A549 (cell line): ENCODE data around the gene SH3PXD2A. TPM values are rescaled to one million over a fixed set of nuclear protein-coding genes. Genes with fewer than 3 reads are reported as not detected.

Experiments
- ATAC-seq, 2 experiments: fragments of 200-7000 bp in 1 of 2; fragments of >200 bp in 1 of 2; cut with Nextera tagmentation in 1 of 2; cut with Tn5 transposase in 1 of 2; 3 replicates each; pipeline versions ENCODE4 v1.8.0 to v1.9.1; 2018 to 2020; ENCODE audit warnings: mild to moderate bottlenecking in 1 of 2, moderate library complexity in 1 of 2
- CTCF ChIA-PET: fragments of 300-600 bp; sonication (Branson Sonifier 250); formaldehyde crosslinking; extraction: SDS; loops from one replicate; lab custom pipeline; 2021; ENCODE audit warnings: antibody characterized with exemption, inconsistent platforms; lab: Yijun Ruan, JAX
- POLR2A ChIA-PET: fragments of 350-600 bp; formaldehyde crosslinking; extraction: SDS; loops from one replicate; lab custom pipeline; 2021; ENCODE audit warnings: antibody characterized with exemption, inconsistent platforms; lab: Yijun Ruan, JAX
- DNase-seq, 2 experiments: peaks; one replicate each; pipeline versions ENCODE4 v3.0.0 to v3.0.0-alpha.2; 2011 to 2016; ENCODE audit warnings: low read depth in 1 of 2, low spot score in 1 of 2
- FAIRE-seq: peaks from 2 replicates; lab custom pipeline; 2011; peaks lifted over from hg19 to GRCh38; lab: Jason Lieb, UNC
- H3K27ac ChIP-seq, 2 experiments: fragments of >200 bp; sonication (Bioruptor Twin); formaldehyde crosslinking; 3 replicates each; pipeline ENCODE4 v1.5.1; 2016 to 2017
- H3K4me1 ChIP-seq: fragments of >200 bp; sonication (Bioruptor Twin); formaldehyde crosslinking; 3 replicates; pipeline ENCODE4 v1.6.1; 2016
- H3K4me2 ChIP-seq: fragments of >200 bp; sonication (Bioruptor Twin); formaldehyde crosslinking; 3 replicates; pipeline ENCODE4 v1.6.1; 2016
- H3K4me3 ChIP-seq: fragments of >200 bp; sonication (Bioruptor Twin); formaldehyde crosslinking; 3 replicates; pipeline ENCODE4 v1.5.1; 2016
- H3K9me3 ChIP-seq: fragments of >200 bp; sonication (Bioruptor Twin); formaldehyde crosslinking; 3 replicates; pipeline ENCODE4 v1.6.1; 2016
- ATOH8 ChIP-seq: fragments of 250-450 bp; sonication (Bioruptor Pico); IDR thresholded peaks from 2 replicates; pipeline ENCODE4 v1.5.0; 2020; ENCODE audit warnings: low read depth, mild to moderate bottlenecking, moderate library complexity
- BCL3 ChIP-seq: fragments of >200 bp; sonication (Bioruptor Twin); formaldehyde crosslinking; IDR thresholded peaks from 3 replicates; pipeline ENCODE4 v1.6.1; 2016
- BHLHE40 ChIP-seq: IDR thresholded peaks from 2 replicates; pipeline ENCODE4 v1.6.1; 2012; ENCODE audit warnings: low read depth, low read length, inconsistent platforms
- CBX2 ChIP-seq: fragments of 200-600 bp; sonication (generic); IDR thresholded peaks from 2 replicates; pipeline ENCODE4 v1.6.1; 2016; ENCODE audit warnings: low read depth, mild to moderate bottlenecking, borderline replicate concordance
- CEBPB ChIP-seq, 2 experiments: fragments of >200 bp in 1 of 2; sonication (Bioruptor Twin) in 1 of 2; formaldehyde crosslinking in 1 of 2; IDR thresholded peaks; 2 replicates each; pipeline ENCODE4 v1.6.1; 2012 to 2016
- ELK1 ChIP-seq: fragments of 150-350 bp; IDR thresholded peaks from 2 replicates; pipeline ENCODE4 v1.6.1; 2014; ENCODE audit warnings: low read depth, mild to moderate bottlenecking, low read length
- FOSB ChIP-seq: fragments of 250-450 bp; sonication (Bioruptor Pico); IDR thresholded peaks from 2 replicates; pipeline ENCODE4 v1.5.0; 2020; ENCODE audit warnings: mild to moderate bottlenecking, moderate library complexity
- FOXS1 ChIP-seq: fragments of 250-450 bp; sonication (Bioruptor Pico); IDR thresholded peaks from 2 replicates; pipeline ENCODE4 v1.5.0; 2020; ENCODE audit warnings: mild to moderate bottlenecking, moderate library complexity
- GATA3 ChIP-seq: IDR thresholded peaks from 2 replicates; pipeline ENCODE4 v1.6.1; 2012; ENCODE audit warnings: borderline replicate concordance
- HES2 ChIP-seq: fragments of >200 bp; sonication (Bioruptor Twin); formaldehyde crosslinking; IDR thresholded peaks from 2 replicates; pipeline ENCODE4 v1.6.1; 2016
- HEYL ChIP-seq: fragments of 250-450 bp; sonication (Bioruptor Pico); IDR thresholded peaks from 2 replicates; pipeline ENCODE4 v1.8.0; 2021; ENCODE audit warnings: mild to moderate bottlenecking, moderate library complexity
- HMGXB4 ChIP-seq: fragments of 250-450 bp; sonication (Bioruptor Pico); IDR thresholded peaks from 2 replicates; pipeline ENCODE4 v1.5.0; 2021; ENCODE audit warnings: mild to moderate bottlenecking, moderate library complexity, borderline replicate concordance
- HOXB13 ChIP-seq: fragments of 250-450 bp; sonication (Bioruptor Pico); IDR thresholded peaks from 2 replicates; pipeline ENCODE4 v1.5.0; 2020; ENCODE audit warnings: low read depth, mild to moderate bottlenecking, moderate library complexity
- MAFK ChIP-seq: fragments of 450-650 bp; IDR thresholded peaks from 2 replicates; pipeline ENCODE4 v1.6.1; 2014; ENCODE audit not compliant: partially characterized antibody
- MYC ChIP-seq: IDR thresholded peaks from 2 replicates; pipeline ENCODE4 v1.6.1; 2012; ENCODE audit warnings: mild to moderate bottlenecking, inconsistent platforms, low read length, improper control_type of control experiment, borderline replicate concordance
- NFE2L2 ChIP-seq: fragments of 150-350 bp; conservative IDR thresholded peaks from 2 replicates; pipeline ENCODE4 v1.6.1; 2014; ENCODE audit warnings: low read length
- PBX3 ChIP-seq: IDR thresholded peaks from 2 replicates; pipeline ENCODE4 v1.6.1; 2012
- PHF8 ChIP-seq: fragments of 200-600 bp; sonication (generic); IDR thresholded peaks from 2 replicates; pipeline ENCODE4 v1.6.1; 2016; ENCODE audit warnings: low read depth, mild to moderate bottlenecking, antibody characterized with exemption, moderate library complexity, borderline replicate concordance
- POLR2AphosphoS2 ChIP-seq: conservative IDR thresholded peaks from 2 replicates; pipeline ENCODE4 v1.6.1; 2012; ENCODE audit warnings: low read length, improper control_type of control experiment, inconsistent platforms
- RAD21 ChIP-seq, 2 experiments: fragments of >200 bp in 1 of 2; sonication (Bioruptor Twin) in 1 of 2; formaldehyde crosslinking in 1 of 2; IDR thresholded peaks in 1 of 2; conservative IDR thresholded peaks in 1 of 2; 2 replicates in 1 of 2; 3 replicates in 1 of 2; pipeline ENCODE4 v1.6.1; 2012 to 2018; ENCODE audit warnings: inconsistent platforms in 1 of 2
- RFX5 ChIP-seq: fragments of 450-650 bp; IDR thresholded peaks from 2 replicates; pipeline ENCODE4 v1.7.1; 2014; ENCODE audit warnings: antibody characterized with exemption, mild to moderate bottlenecking, moderate library complexity
- RNF2 ChIP-seq: fragments of 200-600 bp; sonication (generic); IDR thresholded peaks from 2 replicates; pipeline ENCODE4 v1.6.1; 2016; ENCODE audit warnings: low read depth, mild to moderate bottlenecking, antibody characterized with exemption, moderate library complexity, borderline replicate concordance
- SMC3 ChIP-seq: fragments of >200 bp; sonication (Bioruptor Twin); formaldehyde crosslinking; IDR thresholded peaks from 3 replicates; pipeline ENCODE4 v1.6.1; 2018; ENCODE audit warnings: inconsistent platforms
- USF2 ChIP-seq: fragments of 450-650 bp; IDR thresholded peaks from 2 replicates; pipeline ENCODE4 v1.6.1; 2014; ENCODE audit warnings: antibody characterized with exemption
- ZNF302 ChIP-seq: fragments of 250-450 bp; sonication (Bioruptor Pico); IDR thresholded peaks from 2 replicates; pipeline ENCODE4 v1.9.0; 2021; ENCODE audit warnings: inconsistent platforms, mild to moderate bottlenecking, moderate library complexity
- ZSCAN20 ChIP-seq: fragments of 250-450 bp; sonication (Bioruptor Pico); IDR thresholded peaks from 2 replicates; pipeline ENCODE4 v1.8.0; 2022; ENCODE audit warnings: mild to moderate bottlenecking, moderate library complexity
- WGBS: methylation state at CpG from one replicate; pipeline ENCODE4 v1.1.6; 2017; ENCODE audit errors: missing lambda C conversion rate; 5-methylcytosine and 5-hydroxymethylcytosine counted together
- polyA plus RNA-seq, 4 experiments: library from polyadenylated mRNA; depleted of rRNA in 3 of 4; stranded (reverse); fragments of >200 nt; fragmentation: RNase III in 1 of 4; extraction: RNeasy Plus Mini Kit Qiagen cat#74134 plus additional on column Dnase treatment in 1 of 4; gene quantifications; 2 replicates in 3 of 4; 3 replicates in 1 of 4; pipeline ENCODE4 v1.2.3, GENCODE V29; 2011 to 2017

The SH3PXD2A gene
- polyA plus RNA-seq, 2 of the 4 experiments (the other 2 are of a cell fraction): 2.4 to 3.9 TPM

- ChIA-PET CTCF (interaction anchor here (0.9 to 10.5 kb wide), 16 partner anchors 9 to 171 kb away, joined by 3 to 184 read pairs (median 4); no protein-coding TSS in a partner anchor), POLR2A (no interaction called here)
- DNase-seq (no peak), ATAC-seq (no peak), FAIRE-seq (no peak)
- Histone ChIP-seq H3K4me1 (peaks cover 33% of the 10 kb centered on the region), H3K4me3 (no peak overlapping the region), H3K27ac (no peak overlapping the region), H3K4me2 (no peak overlapping the region), H3K9me3 (no peaks in the 10 kb centered on the region)
- WGBS: 91% methylated on average over 5 of the region's 5 CpGs
- TF ChIP-seq HOXB13 (CRISPR knock-in tag) (no peak), BCL3 (no peak), FOSB (no peak), ZSCAN20 (CRISPR knock-in tag) (no peak), HES2 (no peak), RAD21 (conservative IDR thresholded peaks at IDR 0.05 in 1 of 2, IDR thresholded peaks at IDR 0.05 in 1 of 2) (no peak), POLR2AphosphoS2 (no peak), USF2 (no peak), MYC (no peak), BHLHE40 (no peak), MAFK (no peak), RNF2 (no peak), ZNF302 (CRISPR knock-in tag) (no peak), HEYL (no peak), NFE2L2 (no peak), RFX5 (no peak), PBX3 (no peak), SMC3 (no peak), ELK1 (no peak), PHF8 (no peak)
Measured at GRCh38 chr10:103856797-103857170, 1.4 kb upstream of the SH3PXD2A start.

GRCh38 chr10:103855852-103856796, 748 bp upstream of the SH3PXD2A start:
- Histone ChIP-seq H3K4me2 (peak overlapping the region; percentile 97), H3K4me3 (peak overlapping the region; percentile 79), H3K9me3 (no peaks in the 10 kb centered on the region), H3K4me1 (peaks cover 26% of the 10 kb centered on the region), H3K27ac (peak overlapping the region; percentile 86 to 91)
- ChIA-PET CTCF (interaction anchor here (0.6 to 10.5 kb wide), 20 partner anchors 9 to 238 kb away, joined by 3 to 184 read pairs (median 4); no protein-coding TSS in a partner anchor), POLR2A (no interaction called here)
- no peak for FAIRE-seq
- TF ChIP-seq PBX3 (no peak), GATA3 (no peak), CEBPB (IDR thresholded peaks at IDR 0.05) (no peak), FOXS1 (CRISPR knock-in tag) (no peak), CBX2 (no peak), RAD21 (conservative IDR thresholded peaks at IDR 0.05 in 1 of 2, IDR thresholded peaks at IDR 0.05 in 1 of 2) (no peak), ATOH8 (no peak), HMGXB4 (no peak)
- WGBS: 39% methylated on average over 33 of the region's 34 CpGs
- no peak for ATAC-seq
- no peak for DNase-seq
